Parathyroid adenoma (tissue), 2 donors: ENCODE measurements around the gene DNAH11.

Experiments used
- H2AFZ ChIP-seq: fragments of 300-600 bp; sonication (generic); one replicate; pipeline ENCODE4 v1.7.0; 2017; ENCODE audit warnings: antibody characterized with exemption, mild to moderate bottlenecking
- H3K27ac ChIP-seq: fragments of 300-600 bp; sonication (generic); one replicate; pipeline ENCODE4 v1.7.0; 2017
- H3K27me3 ChIP-seq: fragments of 300-600 bp; sonication (generic); one replicate; pipeline ENCODE4 v1.7.0; 2017; ENCODE audit warnings: low read length; ENCODE audit not compliant: control insufficient read depth, insufficient read depth
- H3K36me3 ChIP-seq: fragments of 300-600 bp; sonication (generic); one replicate; pipeline ENCODE4 v1.7.0; 2017; ENCODE audit warnings: low read length; ENCODE audit not compliant: control insufficient read depth, insufficient read depth
- H3K4me1 ChIP-seq: fragments of 300-600 bp; sonication (generic); one replicate; pipeline ENCODE4 v1.7.0; 2017; ENCODE audit warnings: control low read depth
- H3K4me2 ChIP-seq: fragments of 300-600 bp; sonication (generic); one replicate; pipeline ENCODE4 v1.7.0; 2017; ENCODE audit warnings: low read length
- H3K4me3 ChIP-seq: fragments of 300-600 bp; sonication (generic); one replicate; pipeline ENCODE4 v1.7.0; 2017; ENCODE audit warnings: low read depth, low read length
- H3K79me2 ChIP-seq: fragments of 300-600 bp; sonication (generic); one replicate; pipeline ENCODE4 v1.7.0; 2017; ENCODE audit warnings: control low read depth
- H3K9ac ChIP-seq: fragments of 300-600 bp; sonication (generic); one replicate; pipeline ENCODE4 v1.7.0; 2017; ENCODE audit warnings: mild to moderate bottlenecking
- H3K9me3 ChIP-seq: fragments of 300-600 bp; sonication (generic); one replicate; pipeline ENCODE4 v1.7.0; 2017; ENCODE audit warnings: low read length; ENCODE audit not compliant: control insufficient read depth
- CTCF ChIP-seq: fragments of 300-600 bp; sonication (generic); IDR thresholded peaks from one replicate; pipeline ENCODE4 v1.7.0; 2017; ENCODE audit warnings: antibody characterized with exemption, mild to moderate bottlenecking
- donor health status: primary hyperparathyroidism.

DNAH11 gene

GRCh38 chr7:21805791-21806190, 263.0 kb downstream of the DNAH11 start:
- H3K9ac ChIP-seq: no peak overlapping the region
- peaks cover 14% of the 10 kb centered on the region for H3K79me2 ChIP-seq
- H3K4me1 ChIP-seq: no peaks in the 10 kb centered on the region
- H3K27me3 ChIP-seq: no peaks in the 10 kb centered on the region
- TF ChIP-seq CTCF: no peak
- H3K4me3 ChIP-seq: no peak overlapping the region
- H3K4me2 ChIP-seq: no peak overlapping the region
- H3K27ac ChIP-seq: no peak overlapping the region
- no peaks in the 10 kb centered on the region for H3K9me3 ChIP-seq
- H3K36me3 ChIP-seq: peaks cover 3% of the 10 kb centered on the region
- H2AFZ ChIP-seq: no peak overlapping the region

GRCh38 chr7:21806388-21806787, 263.5 kb downstream of the DNAH11 start:
- H3K4me1 ChIP-seq: no peaks in the 10 kb centered on the region
- H3K9me3 ChIP-seq: no peaks in the 10 kb centered on the region
- H3K4me2 ChIP-seq: no peak overlapping the region
- H3K27ac ChIP-seq: no peak overlapping the region
- H3K79me2 ChIP-seq: peaks cover 19% of the 10 kb centered on the region
- H3K36me3 ChIP-seq: peaks cover 3% of the 10 kb centered on the region
- H3K27me3 ChIP-seq: no peaks in the 10 kb centered on the region
- H3K9ac ChIP-seq: no peak overlapping the region
- no peak overlapping the region for H2AFZ ChIP-seq
- no peak for TF ChIP-seq CTCF
- no peak overlapping the region for H3K4me3 ChIP-seq

- Histone ChIP-seq H3K4me1 (peaks cover 13% of the 10 kb centered on the region), H3K9ac (no peak overlapping the region), H3K79me2 (peaks cover 6% of the 10 kb centered on the region), H3K27me3 (no peaks in the 10 kb centered on the region), H3K4me3 (no peak overlapping the region), H3K27ac (no peak overlapping the region), H3K36me3 (no peaks in the 10 kb centered on the region), H3K9me3 (no peaks in the 10 kb centered on the region), H2AFZ (no peak overlapping the region), H3K4me2 (no peak overlapping the region)
- no peak for TF ChIP-seq CTCF
Observed at GRCh38 chr7:21819048-21819447, 276.2 kb downstream of the DNAH11 start.

- Histone ChIP-seq H3K9ac (no peak overlapping the region), H3K4me3 (no peak overlapping the region), H3K27me3 (no peaks in the 10 kb centered on the region), H3K4me2 (no peak overlapping the region), H3K27ac (no peak overlapping the region), H2AFZ (no peak overlapping the region), H3K79me2 (no peaks in the 10 kb centered on the region), H3K4me1 (no peaks in the 10 kb centered on the region), H3K36me3 (no peaks in the 10 kb centered on the region), H3K9me3 (no peaks in the 10 kb centered on the region)
- no peak for TF ChIP-seq CTCF
Observed at GRCh38 chr7:21828841-21829240, 286.0 kb downstream of the DNAH11 start.

- Histone ChIP-seq H3K27me3 (no peaks in the 10 kb centered on the region), H3K36me3 (no peaks in the 10 kb centered on the region), H3K27ac (no peak overlapping the region), H3K4me1 (no peaks in the 10 kb centered on the region), H3K9me3 (no peaks in the 10 kb centered on the region), H3K79me2 (no peaks in the 10 kb centered on the region), H3K4me3 (no peak overlapping the region), H3K4me2 (no peak overlapping the region), H2AFZ (no peak overlapping the region), H3K9ac (no peak overlapping the region)
- TF ChIP-seq CTCF: no peak
Observed at GRCh38 chr7:21829731-21830130, 286.9 kb downstream of the DNAH11 start.
